GM19395 (cell line): ENCODE results near the gene BHLHE23.
"Not testable (repeated sequence)": the region's sequence is repeated elsewhere in the genome, so short reads cannot be mapped to it uniquely, and the experiment has no call there.

ENCODE experiments used
- ATAC-seq: cut with Tn5 transposase; IDR thresholded peaks from one replicate; pipeline ENCODE4 v1.9.1; 2021; ENCODE audit warnings: mild to moderate bottlenecking, moderate library complexity; ENCODE audit not compliant: unreplicated experiment

BHLHE23 gene

GRCh38 chr20:62962891-62963613, 43.7 kb downstream of the BHLHE23 start:
- ATAC-seq, result no peak

- ATAC-seq, result no peak
These were observed 44.4 kb downstream of the BHLHE23 start for GRCh38 chr20:62962221-62962879.

- no peak for ATAC-seq
These were observed 45.0 kb downstream of the BHLHE23 start for GRCh38 chr20:62961799-62962198.

GRCh38 chr20:62961310-62961783, 45.4 kb downstream of the BHLHE23 start:
- no peak for ATAC-seq

GRCh38 chr20:62960446-62961309, 46.1 kb downstream of the BHLHE23 start:
- not testable (repeated sequence) for ATAC-seq

GRCh38 chr20:62959998-62960436, 46.7 kb downstream of the BHLHE23 start:
- no peak for ATAC-seq

GRCh38 chr20:62959101-62959971, 47.4 kb downstream of the BHLHE23 start:
- ATAC-seq, result no peak

- no peak for ATAC-seq
These were observed 48.2 kb downstream of the BHLHE23 start for GRCh38 chr20:62958388-62959100.

GRCh38 chr20:62957136-62958117, 49.3 kb downstream of the BHLHE23 start:
- ATAC-seq, result no peak

- no peak for ATAC-seq
These were observed 50.2 kb downstream of the BHLHE23 start for GRCh38 chr20:62956387-62957135.
